ENCODE data around the gene MYCBP2.

DNA sequence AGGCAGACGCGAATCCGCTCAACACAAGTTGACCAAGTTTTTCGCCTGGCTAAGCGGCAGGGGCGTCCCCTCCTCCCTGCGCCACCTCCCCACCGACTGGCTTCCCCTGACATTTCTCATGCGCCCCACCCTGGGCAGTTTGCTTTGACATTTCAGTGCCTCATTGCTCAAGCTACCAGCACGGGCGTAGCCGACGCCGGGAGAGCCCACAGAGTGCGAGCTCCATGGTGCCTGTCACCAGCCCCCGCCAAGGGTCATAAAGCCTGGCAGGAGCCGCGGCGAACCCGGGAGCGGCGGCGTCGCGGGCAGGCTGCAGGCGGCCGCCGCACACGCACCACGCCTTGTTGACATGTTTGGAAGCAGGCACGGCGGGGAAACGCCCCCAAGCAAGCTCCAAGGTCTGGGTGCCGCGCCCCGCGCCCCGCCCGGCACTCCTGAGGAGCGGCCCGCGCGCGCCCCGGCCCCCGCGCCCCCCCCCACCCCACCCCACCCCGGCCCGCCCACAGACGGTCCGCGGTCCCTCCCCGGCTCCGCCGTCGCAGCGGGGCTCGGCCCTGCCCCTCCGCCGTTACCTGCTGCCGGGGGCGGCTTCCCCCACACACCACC, 300.5 kb downstream of the MYCBP2 start:
- TF ChIP-seq, protein P1, sequence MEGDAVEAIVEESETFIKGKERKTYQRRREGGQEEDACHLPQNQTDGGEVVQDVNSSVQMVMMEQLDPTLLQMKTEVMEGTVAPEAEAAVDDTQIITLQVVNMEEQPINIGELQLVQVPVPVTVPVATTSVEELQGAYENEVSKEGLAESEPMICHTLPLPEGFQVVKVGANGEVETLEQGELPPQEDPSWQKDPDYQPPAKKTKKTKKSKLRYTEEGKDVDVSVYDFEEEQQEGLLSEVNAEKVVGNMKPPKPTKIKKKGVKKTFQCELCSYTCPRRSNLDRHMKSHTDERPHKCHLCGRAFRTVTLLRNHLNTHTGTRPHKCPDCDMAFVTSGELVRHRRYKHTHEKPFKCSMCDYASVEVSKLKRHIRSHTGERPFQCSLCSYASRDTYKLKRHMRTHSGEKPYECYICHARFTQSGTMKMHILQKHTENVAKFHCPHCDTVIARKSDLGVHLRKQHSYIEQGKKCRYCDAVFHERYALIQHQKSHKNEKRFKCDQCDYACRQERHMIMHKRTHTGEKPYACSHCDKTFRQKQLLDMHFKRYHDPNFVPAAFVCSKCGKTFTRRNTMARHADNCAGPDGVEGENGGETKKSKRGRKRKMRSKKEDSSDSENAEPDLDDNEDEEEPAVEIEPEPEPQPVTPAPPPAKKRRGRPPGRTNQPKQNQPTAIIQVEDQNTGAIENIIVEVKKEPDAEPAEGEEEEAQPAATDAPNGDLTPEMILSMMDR (conservative IDR thresholded peaks at IDR 0.05 in 1 of 2, IDR thresholded peaks at IDR 0.05 in 1 of 2; ENCODE audit: low read depth in 1 of 2, low read length in 2 of 2), result no peak
- no peak for TF ChIP-seq EZH2 (IDR thresholded peaks at IDR 0.05; ENCODE audit: low read length, missing control alignments)

Measured in fibroblast of lung (primary cell).